HG03280 (cell line): ENCODE measurements around the gene MAML3.

ENCODE experiments used
- ATAC-seq: cut with Tn5 transposase; IDR thresholded peaks from one replicate; pipeline ENCODE4 v1.9.1; 2021; ENCODE audit warnings: mild to moderate bottlenecking, moderate library complexity; ENCODE audit not compliant: unreplicated experiment

MAML3 gene

DNA sequence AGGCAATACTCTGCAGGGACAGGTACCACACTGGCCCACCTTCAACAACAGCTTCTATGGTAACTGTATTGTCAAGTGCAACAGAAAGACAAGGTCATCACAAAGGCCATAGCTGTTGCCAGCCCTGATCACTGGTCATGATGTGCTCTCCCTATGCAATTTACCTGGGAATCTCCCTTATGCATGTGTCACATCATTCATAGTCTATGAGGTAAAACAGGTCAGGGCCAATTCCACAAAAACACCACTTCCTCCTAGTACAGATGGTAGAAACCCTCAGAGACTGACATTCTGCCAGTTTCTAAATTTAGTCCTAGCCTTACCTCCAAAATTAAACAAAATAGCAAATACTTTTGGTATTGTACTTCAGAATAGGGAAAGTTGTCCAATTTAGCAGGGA is 355.5 kb downstream of the MAML3 start:
- no peak for ATAC-seq

- ATAC-seq: no peak
These were observed 356.7 kb downstream of the MAML3 start for GRCh38 chr4:139797287-139797686.

DNA sequence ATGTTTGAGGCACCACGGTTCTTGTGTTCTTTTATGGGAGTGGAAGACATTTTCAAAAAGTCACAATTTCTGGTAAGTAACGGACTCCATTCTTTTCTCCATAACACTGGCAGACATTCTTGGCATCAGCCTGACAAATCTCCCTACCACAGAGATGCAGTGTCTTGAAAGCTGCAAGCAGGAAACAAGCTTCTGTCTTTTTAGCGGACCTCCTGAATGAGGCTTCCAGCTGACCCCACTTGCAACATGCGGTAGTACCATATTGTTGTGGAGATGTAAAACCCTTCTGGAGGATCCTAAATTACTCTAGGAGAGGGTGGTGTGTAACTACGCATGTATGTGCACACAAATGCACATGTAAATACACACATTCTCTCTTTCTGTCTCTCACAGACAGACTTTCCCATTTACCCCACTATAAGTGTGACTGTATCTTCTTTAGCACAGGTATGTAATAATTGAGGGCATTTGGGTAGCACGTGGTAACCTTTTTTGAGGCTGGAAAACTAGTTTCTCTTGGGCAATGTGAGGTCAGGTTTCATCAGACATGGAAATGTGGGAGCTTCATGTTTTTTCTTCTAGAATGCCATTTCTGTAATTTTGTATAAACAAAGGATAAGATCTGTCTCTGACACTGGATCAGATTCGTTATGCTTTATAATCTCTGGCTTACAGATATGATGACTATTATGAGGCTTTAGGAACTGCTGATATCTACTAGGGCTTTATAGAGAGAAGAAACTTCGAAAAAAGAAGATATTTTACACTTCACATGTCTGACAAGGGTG is 358.3 kb downstream of the MAML3 start:
- no peak for ATAC-seq

DNA sequence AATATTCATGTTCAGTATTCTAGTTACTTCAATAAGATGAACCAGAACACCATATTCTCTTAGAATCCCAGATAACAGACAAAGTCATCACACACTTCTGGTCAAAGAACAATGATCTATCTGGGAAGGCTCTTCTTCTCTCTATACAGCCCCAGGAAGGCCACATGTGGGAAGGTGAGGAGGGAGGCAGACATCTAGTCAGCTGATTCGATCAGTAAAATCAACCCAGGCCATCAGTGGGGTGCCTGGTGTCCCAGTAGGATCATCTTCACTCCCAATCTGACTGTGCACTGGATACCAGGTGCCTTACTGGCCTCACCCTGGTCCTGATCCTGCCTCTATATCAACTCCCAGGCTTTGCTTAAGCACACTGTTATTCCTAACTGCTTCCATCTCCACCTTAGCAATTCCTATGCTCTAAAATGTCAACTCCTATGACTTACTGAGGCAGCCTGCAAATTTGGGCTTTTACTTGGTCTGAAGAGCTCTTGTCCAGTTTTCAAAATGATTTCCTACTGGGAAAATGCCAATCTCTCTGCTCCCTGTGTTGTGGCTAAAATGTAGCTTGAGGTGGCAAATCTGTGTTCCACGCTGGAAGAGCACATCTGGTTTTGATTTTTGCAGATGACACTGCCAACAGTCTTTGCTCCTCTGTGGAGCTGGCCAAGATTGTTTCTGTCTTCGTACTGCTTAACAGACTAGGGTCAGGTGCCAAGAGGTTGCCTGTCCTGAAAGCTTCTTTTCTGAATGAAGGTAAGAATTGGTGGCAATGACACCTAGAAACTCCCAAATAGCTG is 359.6 kb downstream of the MAML3 start:
- ATAC-seq: no peak

DNA sequence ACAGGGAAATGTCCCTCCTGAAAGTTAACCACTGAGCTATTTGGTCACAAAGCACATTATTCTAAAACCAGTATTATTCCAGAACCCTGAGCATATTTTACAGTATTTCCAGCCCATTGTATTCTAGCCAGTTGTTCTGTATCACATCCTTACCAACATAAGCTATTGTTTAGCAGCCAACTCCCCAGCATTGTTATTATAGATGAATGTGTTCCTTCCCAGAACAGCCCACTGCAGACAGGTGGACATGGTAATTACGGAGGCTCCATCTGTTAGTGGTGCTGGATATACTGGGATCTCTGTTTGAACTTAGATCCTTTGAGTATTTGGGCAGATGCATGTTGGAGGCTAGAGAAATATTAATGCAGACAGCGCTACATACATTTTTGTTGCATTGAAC is 362.3 kb downstream of the MAML3 start:
- no peak for ATAC-seq

GRCh38 chr4:139790291-139790690 is 363.7 kb downstream of the MAML3 start:
- no peak for ATAC-seq

- ATAC-seq: no peak
These were observed 364.8 kb downstream of the MAML3 start for GRCh38 chr4:139789096-139789654.

GRCh38 chr4:139786494-139787354 is 367.3 kb downstream of the MAML3 start:
- ATAC-seq: no peak

DNA sequence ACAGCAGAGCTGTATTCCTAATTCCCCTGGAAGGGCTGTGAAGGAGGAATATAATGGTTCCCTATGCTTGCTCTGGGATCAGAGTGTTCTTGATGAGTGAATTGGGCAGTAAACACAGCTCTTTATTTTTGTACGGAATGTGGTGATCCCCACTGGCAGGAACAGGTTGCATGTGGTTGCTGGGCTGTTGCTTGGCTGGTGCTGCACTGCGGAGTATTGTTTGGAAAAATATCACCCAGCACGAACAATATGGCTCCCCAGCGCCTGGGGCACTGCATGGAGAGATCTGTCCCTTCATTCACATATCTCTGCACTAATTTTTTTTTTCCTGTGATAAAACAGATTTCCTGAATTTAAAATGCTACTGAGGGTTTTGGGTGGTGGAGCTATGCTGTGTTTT is 368.6 kb downstream of the MAML3 start:
- ATAC-seq: no peak

GRCh38 chr4:139783741-139784484 is 370.1 kb downstream of the MAML3 start:
- ATAC-seq: no peak

- no peak for ATAC-seq
These were observed 371.0 kb downstream of the MAML3 start for GRCh38 chr4:139782926-139783522.

- no peak for ATAC-seq
These were observed 372.9 kb downstream of the MAML3 start for GRCh38 chr4:139781066-139781465.

DNA sequence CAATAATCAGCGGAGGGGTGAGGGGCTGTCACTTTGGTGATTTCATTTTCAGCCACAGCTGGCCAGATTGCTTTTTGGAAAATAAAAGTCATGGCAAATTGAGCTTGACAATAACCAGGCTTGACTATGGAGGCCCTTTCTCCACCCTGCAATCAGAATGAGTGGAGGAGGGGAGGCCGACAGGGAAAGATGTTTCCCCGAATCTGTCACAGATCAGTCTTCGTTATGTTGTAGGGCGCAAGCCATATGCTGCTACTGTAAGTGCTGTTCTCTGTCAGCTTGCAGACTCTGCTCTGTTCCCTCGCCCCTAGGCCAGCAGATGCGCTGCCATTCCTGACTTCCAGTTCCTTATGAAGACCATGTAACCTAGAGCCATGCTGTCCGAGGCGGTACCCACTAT is 374.3 kb downstream of the MAML3 start:
- ATAC-seq: no peak

GRCh38 chr4:139777757-139778156 is 376.2 kb downstream of the MAML3 start:
- ATAC-seq: no peak

- ATAC-seq: no peak
These were observed 377.7 kb downstream of the MAML3 start for GRCh38 chr4:139776235-139776634.

DNA sequence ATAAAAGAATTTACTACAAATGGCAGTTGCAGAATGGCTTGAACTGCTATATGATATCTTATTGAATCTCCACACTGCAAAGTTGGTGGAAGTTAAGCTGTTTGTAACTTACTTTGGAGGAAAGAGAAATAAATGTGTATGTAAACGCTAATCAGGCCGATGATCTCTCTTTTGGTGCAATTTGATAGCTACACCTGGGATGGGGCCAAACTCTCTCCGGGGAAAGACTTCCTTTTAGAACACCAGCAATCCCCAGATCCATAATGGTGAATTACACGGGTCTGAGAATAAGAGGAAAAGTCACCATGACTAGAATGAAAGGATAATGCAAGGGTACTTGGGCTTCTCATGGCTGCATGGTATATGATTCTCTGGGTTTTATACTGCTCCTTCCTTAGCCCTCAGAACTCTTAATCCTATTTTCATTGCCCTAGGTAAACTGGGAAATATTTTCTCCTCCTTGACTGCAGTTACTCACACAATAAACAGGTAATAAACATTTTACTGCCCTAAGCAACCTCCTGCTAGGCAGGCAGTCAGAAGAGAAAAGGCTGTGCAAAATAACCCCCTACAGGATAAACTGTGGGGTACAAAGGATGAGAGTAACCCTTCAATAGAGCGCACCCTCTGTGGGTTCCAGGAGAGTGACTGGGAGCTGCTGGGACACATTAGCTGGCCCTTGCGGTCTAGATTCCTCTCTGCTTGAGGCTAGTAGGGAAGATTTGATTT is 379.1 kb downstream of the MAML3 start:
- ATAC-seq: no peak

- no peak for ATAC-seq
These were observed 380.2 kb downstream of the MAML3 start for GRCh38 chr4:139773560-139774318.

- ATAC-seq: no peak
These were observed 383.6 kb downstream of the MAML3 start for GRCh38 chr4:139770361-139770760.

- no peak for ATAC-seq
These were observed 384.6 kb downstream of the MAML3 start for GRCh38 chr4:139769364-139769763.
